Measurements from ENCODE around the gene LUZP4.
"Not testable (repeated sequence)": the region's sequence is repeated elsewhere in the genome, so short reads cannot be mapped to it uniquely, and the experiment has no call there.

Gene LUZP4

DNA sequence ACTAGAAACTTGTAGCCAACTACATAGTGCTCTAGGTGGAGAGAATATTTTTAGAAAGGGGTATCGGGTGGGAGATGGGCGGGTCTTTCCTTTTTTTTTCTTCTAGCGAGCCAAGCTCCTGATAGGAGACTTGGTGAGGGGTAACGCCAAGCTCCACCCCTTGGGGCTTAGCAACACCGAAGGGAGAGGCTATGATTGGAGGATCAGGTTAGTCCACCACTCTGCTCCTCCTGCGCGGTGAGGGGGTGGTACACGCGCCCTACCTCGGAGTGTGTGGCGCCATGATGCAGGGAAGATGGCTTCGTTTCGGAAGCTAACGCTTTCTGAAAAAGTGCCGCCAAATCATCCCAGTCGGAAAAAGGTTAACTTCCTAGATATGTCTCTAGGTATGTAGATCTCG, at the start of gene LUZP4:
LUZP4 (plus strand) TSS at position 251 of the 400 bp plus-strand sequence; CDS start at position 296, 45 bp downstream.
- no peak for DNase-seq (ENCODE audit: low spot score)

GRCh38 chrX:115251458-115252233, 37.9 kb upstream of the LUZP4 start:
- DNase-seq (ENCODE audit: low spot score): no peak

DNA sequence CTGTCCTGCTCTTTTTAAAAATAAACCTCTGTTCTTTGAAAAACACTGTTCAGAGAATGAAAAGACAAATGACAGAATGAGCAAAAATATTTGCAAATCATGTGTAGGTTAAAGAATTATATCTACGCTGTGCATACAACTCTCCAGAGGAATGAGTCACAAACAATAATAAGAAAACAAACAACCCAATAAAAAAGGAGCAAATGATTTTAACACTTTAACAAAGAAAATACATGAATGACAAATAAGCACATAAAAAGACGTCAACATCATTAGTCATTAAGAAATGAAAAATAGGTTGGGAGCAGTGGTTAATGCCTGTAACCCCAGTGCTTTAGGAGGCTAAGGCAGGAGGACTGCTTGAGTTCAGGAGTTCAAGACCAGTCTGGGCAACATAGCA, 34.5 kb upstream of the LUZP4 start:
- DNase-seq (ENCODE audit: low spot score): no peak

DNA sequence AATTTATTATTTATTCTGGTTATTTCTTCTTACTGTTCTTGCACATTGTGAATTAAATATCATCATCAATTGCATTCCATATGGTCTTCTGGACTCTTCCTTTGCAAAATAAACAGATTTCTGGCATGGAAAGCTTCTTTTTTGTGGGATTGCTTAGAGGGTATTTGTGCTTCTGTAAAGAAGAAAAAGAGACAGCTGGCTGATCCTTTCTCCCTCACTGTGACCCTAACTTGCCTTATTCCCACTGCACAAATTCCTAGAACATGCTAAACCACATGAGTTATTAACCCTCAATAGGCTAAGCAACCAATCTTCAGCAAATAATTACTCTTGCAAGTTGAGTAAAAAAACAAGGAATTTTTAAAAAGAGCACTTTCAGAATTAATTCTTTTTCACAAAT, 31.8 kb upstream of the LUZP4 start:
- DNase-seq (ENCODE audit: low spot score): no peak

DNA sequence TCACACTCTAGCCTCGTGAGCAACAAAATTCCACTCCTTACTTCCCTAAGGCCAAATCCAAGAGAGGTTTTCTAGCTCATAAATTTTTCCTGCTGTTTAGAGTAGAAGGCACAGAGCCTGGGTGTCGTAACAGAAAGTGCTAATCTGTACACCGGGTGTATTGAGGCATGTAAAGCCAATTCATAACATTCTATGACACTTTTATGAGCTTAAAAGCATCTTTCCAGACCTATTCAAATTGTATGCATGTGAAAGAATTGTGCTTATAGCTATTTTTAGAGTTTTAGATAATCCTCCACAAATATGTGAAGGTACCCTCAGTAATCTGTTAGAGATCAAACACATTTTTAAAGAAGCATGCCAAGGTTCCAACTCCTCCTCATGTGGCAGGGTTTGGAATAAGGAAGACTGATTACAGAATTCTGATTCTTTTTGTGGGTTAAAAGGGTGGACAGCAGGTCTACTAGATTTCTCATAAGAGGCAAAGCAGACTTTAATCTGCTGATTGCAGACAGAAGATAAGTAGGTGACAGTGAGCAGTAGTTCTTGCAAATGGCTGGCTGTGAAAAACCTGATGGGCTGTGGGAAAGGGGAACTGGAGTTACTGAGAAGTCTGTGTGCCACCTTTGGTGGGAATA, 30.2 kb upstream of the LUZP4 start:
- no peak for DNase-seq (ENCODE audit: low spot score)

- no peak for DNase-seq (ENCODE audit: low spot score)
Measured at GRCh38 chrX:115260330-115260729, 29.2 kb upstream of the LUZP4 start.

DNA sequence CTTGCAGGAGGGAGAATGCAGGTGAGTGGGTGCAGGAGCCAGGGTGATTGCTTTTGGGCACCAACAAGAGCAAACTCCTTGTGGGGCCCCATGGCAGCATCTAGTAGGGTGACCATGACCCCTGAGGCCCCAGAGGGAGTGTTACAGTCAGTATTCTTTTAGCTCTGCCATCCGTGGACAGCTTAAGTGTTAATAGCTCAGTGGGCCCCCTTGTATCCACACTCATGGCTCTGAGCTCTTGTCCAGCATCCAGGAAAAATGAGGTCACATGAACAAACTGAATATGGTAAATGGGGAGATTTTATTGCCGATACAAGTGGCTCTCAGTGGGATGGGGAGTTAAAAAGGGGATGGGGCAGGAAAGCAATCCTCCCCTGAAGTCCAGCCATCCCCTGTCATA, 28.4 kb upstream of the LUZP4 start:
- DNase-seq (ENCODE audit: low spot score): no peak

- DNase-seq (ENCODE audit: low spot score): no peak
Measured at GRCh38 chrX:115264009-115264408, 25.5 kb upstream of the LUZP4 start.

- DNase-seq (ENCODE audit: low spot score): no peak
Measured at GRCh38 chrX:115266300-115266699, 23.2 kb upstream of the LUZP4 start.

- DNase-seq (ENCODE audit: low spot score): no peak
Measured at GRCh38 chrX:115268421-115268820, 21.1 kb upstream of the LUZP4 start.

DNA sequence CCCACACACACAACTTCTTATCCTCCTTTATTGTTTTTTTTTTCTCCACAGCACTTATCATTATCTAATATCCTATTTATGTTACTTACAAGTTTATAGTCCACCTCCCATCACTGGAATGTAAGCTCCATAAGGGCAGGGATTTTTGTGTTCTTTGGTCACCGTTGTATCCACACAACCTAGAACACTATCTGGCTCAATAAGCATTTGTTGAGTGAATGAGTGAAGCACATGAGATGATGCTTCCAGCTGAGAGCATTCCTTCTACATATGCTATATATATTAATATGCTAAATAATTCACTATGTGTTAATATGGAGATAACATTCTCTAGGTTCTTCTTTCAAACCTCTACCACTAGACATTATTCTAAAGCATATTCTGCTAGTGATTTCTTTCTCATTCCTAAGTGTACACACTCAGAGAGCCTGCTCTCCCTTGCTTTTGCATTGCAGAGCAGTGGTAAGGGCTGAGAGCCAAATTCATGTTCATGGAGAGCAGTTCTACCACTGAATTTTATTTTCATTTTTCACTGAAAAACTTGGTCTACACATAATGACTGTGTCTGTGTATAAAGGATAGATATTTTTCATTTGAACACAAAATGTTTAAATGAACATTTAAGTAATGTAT, 20.3 kb upstream of the LUZP4 start:
- no peak for DNase-seq (ENCODE audit: low spot score)

GRCh38 chrX:115284877-115285276, 4.6 kb upstream of the LUZP4 start:
- DNase-seq (ENCODE audit: low spot score): no peak

GRCh38 chrX:115297189-115297588, 7.7 kb downstream of the LUZP4 start:
- DNase-seq (ENCODE audit: low spot score): no peak

GRCh38 chrX:115311139-115311538, 21.6 kb downstream of the LUZP4 start:
- DNase-seq (ENCODE audit: low spot score): no peak

DNA sequence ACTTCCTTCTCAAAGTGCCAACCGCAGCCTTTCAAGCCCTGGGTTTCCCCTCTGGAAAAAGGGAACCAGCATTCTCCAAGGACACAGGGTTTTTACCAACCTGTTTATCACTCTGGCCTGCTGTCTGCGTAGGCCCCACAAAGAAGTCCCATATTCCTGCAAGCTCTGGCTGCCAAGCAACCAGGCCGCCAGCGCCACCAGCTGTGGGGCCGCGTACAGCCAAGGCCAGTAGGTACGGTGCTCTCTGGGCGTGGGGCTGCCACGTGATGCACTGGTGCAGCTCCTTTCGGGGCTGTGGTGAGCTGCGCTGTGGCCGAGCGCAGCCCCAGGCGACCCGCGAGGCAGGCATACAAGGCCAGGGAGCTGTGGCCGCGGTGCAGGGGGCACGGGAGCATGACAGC, 22.1 kb downstream of the LUZP4 start:
- DNase-seq (ENCODE audit: low spot score): peak; percentile 88

DNA sequence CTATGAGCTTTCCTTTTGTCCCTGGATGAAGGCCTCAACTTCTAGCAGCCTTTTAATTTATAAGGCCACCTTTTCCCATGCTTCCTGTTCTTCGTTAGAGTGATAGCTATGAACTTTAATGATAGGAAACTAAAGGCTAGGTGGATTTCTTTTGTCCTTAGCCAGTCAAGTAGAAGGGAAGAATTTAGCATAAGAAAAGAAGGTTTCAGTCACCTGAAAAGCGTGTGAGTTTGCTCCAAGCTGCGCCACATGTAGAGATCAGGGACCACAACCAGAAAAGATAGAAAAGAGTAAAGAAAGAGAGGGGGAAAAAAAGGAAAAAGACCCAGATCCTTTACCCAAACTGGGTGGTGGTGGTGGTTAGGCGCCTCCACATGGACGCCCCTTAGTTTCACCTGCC, 28.6 kb downstream of the LUZP4 start:
- DNase-seq (ENCODE audit: low spot score): no peak

DNA sequence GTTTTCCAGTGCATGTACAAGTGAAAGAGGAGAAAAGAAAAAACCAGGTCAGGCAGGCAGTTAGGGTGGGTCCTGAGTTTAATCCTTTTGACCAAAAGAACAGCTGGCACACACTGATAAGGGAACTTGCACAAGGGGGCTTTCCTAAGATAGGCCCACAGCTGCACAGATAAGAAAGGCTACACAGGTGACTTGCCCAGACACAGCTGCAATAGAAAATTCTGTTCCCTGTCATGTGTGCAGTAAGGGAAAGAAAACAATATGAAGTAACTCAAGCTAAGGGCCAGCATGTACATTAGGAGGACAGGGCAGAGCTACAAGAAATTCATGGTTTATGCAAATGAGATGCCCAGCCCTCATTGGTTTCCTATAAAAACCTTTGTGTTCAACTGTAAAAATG, 32.9 kb downstream of the LUZP4 start:
- DNase-seq (ENCODE audit: low spot score): no peak

- DNase-seq (ENCODE audit: low spot score): no peak
Measured at GRCh38 chrX:115324194-115324593, 34.7 kb downstream of the LUZP4 start.

- DNase-seq (ENCODE audit: low spot score): not testable (repeated sequence)
Measured at GRCh38 chrX:115329282-115329681, 39.8 kb downstream of the LUZP4 start.

GRCh38 chrX:115330498-115331168, 41.1 kb downstream of the LUZP4 start:
- peak; percentile 67 for DNase-seq (ENCODE audit: low spot score)

DNA sequence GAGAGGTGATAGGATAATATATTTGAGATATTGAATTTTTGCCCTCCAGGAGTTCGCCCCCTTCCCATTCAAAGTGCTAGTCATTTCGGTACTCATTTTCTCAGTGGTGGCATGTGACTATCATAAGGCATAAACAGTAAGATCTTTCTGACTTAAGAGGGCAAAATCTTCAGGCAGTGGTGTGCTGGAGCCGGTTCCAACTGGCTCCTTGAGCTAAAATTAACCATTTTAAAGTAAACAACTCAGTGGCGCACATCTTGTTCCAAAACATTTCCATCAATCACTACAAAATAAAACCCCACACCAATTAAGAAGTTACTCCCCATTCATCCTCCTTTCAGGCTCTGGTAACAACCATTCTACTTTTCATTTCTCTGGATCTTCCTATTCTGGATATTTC, 43.3 kb downstream of the LUZP4 start:
- DNase-seq (ENCODE audit: low spot score): no peak

GRCh38 chrX:115333446-115333845, 43.9 kb downstream of the LUZP4 start:
- no peak for DNase-seq (ENCODE audit: low spot score)
